Lower lobe of right lung (tissue), 2 donors: Measurements from ENCODE around the gene EGFL8. TPM values are rescaled to one million over a fixed set of nuclear protein-coding genes. Genes with fewer than 3 reads are reported as not detected.

Experiments
- ATAC-seq, 2 donors: fragments of 200-7000 bp; cut with Tn5 transposase; one replicate each; pipeline ENCODE4 v1.9.1; 2020 to 2022; ENCODE audit warnings: mild to moderate bottlenecking in 2 of 2, moderate library complexity in 2 of 2
- DNase-seq: peaks from one replicate; pipeline ENCODE4 v3.0.0-alpha.2; 2020
- H3K27ac ChIP-seq: fragments of 200-600 bp; one replicate; pipeline ENCODE4 v1.8.0; 2022
- H3K27me3 ChIP-seq: fragments of 200-600 bp; one replicate; pipeline ENCODE4 v1.8.0; 2022; ENCODE audit warnings: low read depth
- H3K36me3 ChIP-seq: fragments of 200-600 bp; one replicate; pipeline ENCODE4 v1.8.0; 2022; ENCODE audit warnings: mild to moderate bottlenecking
- H3K4me1 ChIP-seq: fragments of 200-600 bp; one replicate; pipeline ENCODE4 v1.8.0; 2022
- H3K4me3 ChIP-seq: fragments of 200-600 bp; one replicate; pipeline ENCODE4 v1.8.0; 2022; ENCODE audit warnings: mild to moderate bottlenecking
- H3K9me3 ChIP-seq: fragments of 200-600 bp; one replicate; pipeline ENCODE4 v1.8.0; 2022
- CTCF ChIP-seq: fragments of 200-600 bp; IDR thresholded peaks from one replicate; pipeline ENCODE4 v1.8.0; 2022; ENCODE audit warnings: antibody characterized with exemption, mild to moderate bottlenecking
- intact Hi-C: fragments of 100-400 bp; cut with DNase I; formaldehyde crosslinking; loops from one replicate; pipeline ENCODE4 v1.11.0; 2022
- total RNA-seq: library from RNA; stranded (reverse); fragmentation: NEBNext Ultra II Directional; extraction: Animal tissue kit (Norgen Biotek cat#: 25700); gene quantifications from one replicate; pipeline ENCODE4 v1.2.1, GENCODE V29; 2021
- donor health status: DM: no; HTN: yes; CAD: no; lungs with severe emphysema.

The EGFL8 gene
- total RNA-seq, 1 donor from 2014 or later: 13.4 TPM

GRCh38 chr6:32176476-32177182 lies 12.2 kb downstream of the EGFL8 start:
- Histone ChIP-seq H3K4me3 (peak overlapping the region; percentile 76), H3K4me1 (peaks cover 45% of the 10 kb centered on the region), H3K9me3 (no peaks in the 10 kb centered on the region), H3K27ac (peak overlapping the region; percentile 94), H3K36me3 (peaks cover 22% of the 10 kb centered on the region), H3K27me3 (no peaks in the 10 kb centered on the region)
- DNase-seq (no peak), ATAC-seq (peak in 1 of 2 donors; percentile 0)
- no peak for TF ChIP-seq CTCF
- intact Hi-C loops: no loop called here

- Histone ChIP-seq H3K9me3 (no peaks in the 10 kb centered on the region), H3K36me3 (peaks cover 22% of the 10 kb centered on the region), H3K27ac (peak overlapping the region; percentile 94), H3K4me3 (peak overlapping the region; percentile 76), H3K4me1 (peaks cover 45% of the 10 kb centered on the region), H3K27me3 (no peaks in the 10 kb centered on the region)
- intact Hi-C loops: no loop called here
- DNase-seq (no peak), ATAC-seq (peak; percentile 16 to 28)
- no peak for TF ChIP-seq CTCF
Observed at GRCh38 chr6:32177183-32177787, 12.9 kb downstream of the EGFL8 start.

- Histone ChIP-seq H3K4me1 (peaks cover 45% of the 10 kb centered on the region), H3K27me3 (no peaks in the 10 kb centered on the region), H3K27ac (peak within 1 kb of the TSS; percentile 94), H3K9me3 (no peaks in the 10 kb centered on the region), H3K4me3 (peak within 1 kb of the TSS; percentile 76), H3K36me3 (peaks cover 28% of the 10 kb centered on the region)
- no peak for TF ChIP-seq CTCF
- ATAC-seq (peak; percentile 87 to 92), DNase-seq (peak; percentile 97)
- intact Hi-C loops: no loop called here
Observed at GRCh38 chr6:32177788-32178546, 13.6 kb downstream of the EGFL8 start, which contains the start of gene RNF5. TSS of gene RNF5 (plus strand) at chr6:32178405. CDS start at chr6:32178512, 107 bp downstream.

GRCh38 chr6:32178547-32179440 lies 14.4 kb downstream of the EGFL8 start:
- H3K9me3 ChIP-seq: no peaks in the 10 kb centered on the region
- ATAC-seq (no peak), DNase-seq (no peak)
- TF ChIP-seq CTCF: no peak
- intact Hi-C loops: no loop called here
- no peaks in the 10 kb centered on the region for H3K27me3 ChIP-seq
- peak overlapping the region; percentile 94 for H3K27ac ChIP-seq
- peaks cover 34% of the 10 kb centered on the region for H3K36me3 ChIP-seq
- peaks cover 48% of the 10 kb centered on the region for H3K4me1 ChIP-seq
- peak overlapping the region; percentile 76 for H3K4me3 ChIP-seq
